Heart left ventricle (tissue), 13 donors: ENCODE measurements around the gene THSD4.

Source experiments
- POLR2A ChIP-seq, 2 donors: fragments of 450-650 bp; IDR thresholded peaks; one replicate each; pipeline ENCODE4 v1.6.1; 2017; ENCODE audit warnings: antibody characterized with exemption in 2 of 2, mild to moderate bottlenecking in 2 of 2, moderate library complexity in 2 of 2
- TF ChIP-seq, protein P1 (sequence below), 12 donors: fragments of 200-600 bp; sonication (generic) in 4 of 12; IDR thresholded peaks; one replicate each; pipeline versions ENCODE4 v1.5.0 to v1.8.0; 2018 to 2022; ENCODE audit warnings: antibody characterized with exemption in 12 of 12, mild to moderate bottlenecking in 5 of 12
- donor health status: ischemic (EF 13 %, LVEDD 7.1; RV severe dilation, severe dysfunction).
- donor health status: DM: no; HTN: yes; CAD: no.
- donor health status: DM: no; HTN: no; CAD: no.
- donor health status: ischemic (EF 25% LVEDD 6.9; RV normal size, moderate dysfunction).
- donor health status: ischemic (EF 25% LVEDD 5.7; RV mildly dilated, moderate dysfunction).
- donor health status: ischemic (EF 35%, LVEDD 5.7; RV mildly dilated, moderate dysfunction).
- donor health status: nonischemic (EF 11% LVEDD 7.7; RV severe dilation, severe dysfunction).
- donor health status: DM: yes; HTN: yes; CAD: no.
- donor health status: PGD.
- donor health status: ischemic (EF 29% LVEDD 5.4; RV normal size, mild dysfunction).
- donor health status: nonischemic (EF 23%, LVEDD 6.1; RV moderate dilation, normal function).

DNA sequence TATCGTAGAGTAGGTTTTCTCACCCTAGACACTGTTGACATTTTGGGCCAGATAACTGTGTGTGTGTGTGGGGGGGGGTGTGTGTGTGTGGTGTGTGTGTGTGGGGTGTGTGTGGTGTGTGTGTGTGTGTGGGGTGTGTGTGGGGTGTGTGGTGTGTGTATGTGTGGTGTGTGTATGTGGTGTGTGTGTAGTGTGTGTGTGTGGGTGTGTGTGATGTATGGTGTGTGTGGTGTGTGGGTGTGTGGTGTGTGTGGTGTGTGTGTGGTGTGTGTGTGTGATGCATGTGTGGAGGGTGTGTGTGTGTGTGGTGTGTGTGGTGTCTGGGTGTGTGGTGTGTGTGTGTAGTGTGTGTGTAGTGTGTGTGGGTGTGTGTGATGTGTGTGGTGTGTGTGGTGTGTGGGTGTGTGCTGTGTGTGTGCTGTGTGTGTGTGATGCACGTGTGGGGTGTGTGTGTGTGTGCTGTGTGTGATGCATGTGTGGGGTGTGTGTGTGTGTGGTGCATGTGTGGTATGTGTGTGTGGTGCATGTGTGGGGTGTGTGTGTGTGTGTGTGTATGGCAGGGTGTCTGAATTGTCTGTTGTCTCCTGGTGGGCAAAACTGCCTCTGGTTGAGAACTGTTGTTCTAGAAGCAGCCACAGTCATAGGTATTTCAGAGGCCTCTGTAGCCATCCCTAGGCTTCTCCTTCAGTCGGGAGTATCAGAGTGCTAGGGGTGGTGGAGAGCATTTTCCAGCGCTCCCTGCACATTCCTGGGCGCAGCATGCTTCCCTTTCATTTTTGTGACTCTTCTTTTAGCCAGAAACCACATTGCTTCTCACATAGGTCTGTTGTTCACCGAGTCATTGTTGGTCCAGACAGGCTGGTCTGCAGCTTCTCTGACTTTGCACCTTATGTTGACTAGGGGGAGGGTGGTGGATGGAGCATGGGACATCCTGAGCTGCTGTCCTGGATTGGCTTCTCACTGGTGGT, 84.4 kb downstream of the THSD4 start:
- TF ChIP-seq, protein P1, sequence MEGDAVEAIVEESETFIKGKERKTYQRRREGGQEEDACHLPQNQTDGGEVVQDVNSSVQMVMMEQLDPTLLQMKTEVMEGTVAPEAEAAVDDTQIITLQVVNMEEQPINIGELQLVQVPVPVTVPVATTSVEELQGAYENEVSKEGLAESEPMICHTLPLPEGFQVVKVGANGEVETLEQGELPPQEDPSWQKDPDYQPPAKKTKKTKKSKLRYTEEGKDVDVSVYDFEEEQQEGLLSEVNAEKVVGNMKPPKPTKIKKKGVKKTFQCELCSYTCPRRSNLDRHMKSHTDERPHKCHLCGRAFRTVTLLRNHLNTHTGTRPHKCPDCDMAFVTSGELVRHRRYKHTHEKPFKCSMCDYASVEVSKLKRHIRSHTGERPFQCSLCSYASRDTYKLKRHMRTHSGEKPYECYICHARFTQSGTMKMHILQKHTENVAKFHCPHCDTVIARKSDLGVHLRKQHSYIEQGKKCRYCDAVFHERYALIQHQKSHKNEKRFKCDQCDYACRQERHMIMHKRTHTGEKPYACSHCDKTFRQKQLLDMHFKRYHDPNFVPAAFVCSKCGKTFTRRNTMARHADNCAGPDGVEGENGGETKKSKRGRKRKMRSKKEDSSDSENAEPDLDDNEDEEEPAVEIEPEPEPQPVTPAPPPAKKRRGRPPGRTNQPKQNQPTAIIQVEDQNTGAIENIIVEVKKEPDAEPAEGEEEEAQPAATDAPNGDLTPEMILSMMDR (IDR thresholded peaks at IDR 0.05) = no peak
- no peak for TF ChIP-seq POLR2A (IDR thresholded peaks at IDR 0.05)
